Neural progenitor cell (in vitro differentiated cells): ENCODE measurements around the gene LRRC26.

Experiments
- EZH2 ChIP-seq: fragments of 200-600 bp; sonication (generic); IDR thresholded peaks from 2 replicates; pipeline ENCODE4 v1.6.1; 2017; ENCODE audit warnings: antibody characterized with exemption, mild to moderate bottlenecking, moderate library complexity
- EZH2phosphoT487 ChIP-seq: fragments of 200-600 bp; sonication (generic); IDR thresholded peaks from 2 replicates; pipeline ENCODE4 v1.6.1; 2017; ENCODE audit warnings: antibody characterized with exemption
- TF ChIP-seq, protein P1 (sequence below): fragments of 200-600 bp; sonication (generic); IDR thresholded peaks from 2 replicates; pipeline ENCODE4 v1.5.1; 2017; ENCODE audit warnings: antibody characterized with exemption, mild to moderate bottlenecking

GRCh38 chr9:137149363-137149762 lies 20.5 kb downstream of the LRRC26 start:
- TF ChIP-seq, protein P1, sequence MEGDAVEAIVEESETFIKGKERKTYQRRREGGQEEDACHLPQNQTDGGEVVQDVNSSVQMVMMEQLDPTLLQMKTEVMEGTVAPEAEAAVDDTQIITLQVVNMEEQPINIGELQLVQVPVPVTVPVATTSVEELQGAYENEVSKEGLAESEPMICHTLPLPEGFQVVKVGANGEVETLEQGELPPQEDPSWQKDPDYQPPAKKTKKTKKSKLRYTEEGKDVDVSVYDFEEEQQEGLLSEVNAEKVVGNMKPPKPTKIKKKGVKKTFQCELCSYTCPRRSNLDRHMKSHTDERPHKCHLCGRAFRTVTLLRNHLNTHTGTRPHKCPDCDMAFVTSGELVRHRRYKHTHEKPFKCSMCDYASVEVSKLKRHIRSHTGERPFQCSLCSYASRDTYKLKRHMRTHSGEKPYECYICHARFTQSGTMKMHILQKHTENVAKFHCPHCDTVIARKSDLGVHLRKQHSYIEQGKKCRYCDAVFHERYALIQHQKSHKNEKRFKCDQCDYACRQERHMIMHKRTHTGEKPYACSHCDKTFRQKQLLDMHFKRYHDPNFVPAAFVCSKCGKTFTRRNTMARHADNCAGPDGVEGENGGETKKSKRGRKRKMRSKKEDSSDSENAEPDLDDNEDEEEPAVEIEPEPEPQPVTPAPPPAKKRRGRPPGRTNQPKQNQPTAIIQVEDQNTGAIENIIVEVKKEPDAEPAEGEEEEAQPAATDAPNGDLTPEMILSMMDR = no peak
- TF ChIP-seq EZH2phosphoT487 (no peak), EZH2 (no peak)
